ENCODE data around the gene P3H4. TPM values are rescaled to one million over a fixed set of nuclear protein-coding genes. Genes with fewer than 3 reads are reported as not detected.

The P3H4 gene
- total RNA-seq, 1 experiment from 2014 or later = 29.6 TPM

DNA sequence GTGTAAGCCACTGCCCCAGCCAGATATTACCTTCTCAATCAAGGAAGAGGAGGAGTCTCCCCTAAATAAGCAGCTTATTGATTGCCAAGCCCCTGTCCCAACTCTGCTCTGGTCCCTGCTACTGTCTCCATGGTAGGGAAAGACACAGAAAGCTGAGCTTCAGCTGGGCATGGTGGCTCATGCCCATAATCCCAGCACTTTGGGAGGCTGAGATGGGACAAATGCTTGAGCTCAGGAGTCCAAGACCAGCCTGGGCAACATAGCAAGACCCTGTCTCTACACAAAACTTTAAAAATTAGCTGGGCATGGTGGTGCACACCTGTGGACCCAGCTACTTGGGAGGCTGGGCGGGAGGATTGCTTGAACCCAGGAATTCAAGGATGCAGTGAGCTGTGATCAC, 31.8 kb downstream of the P3H4 start:
- Histone ChIP-seq H3K9ac (ENCODE audit: low read length) (no peak overlapping the region), H3K9me3 (ENCODE audit: low read length) (no peaks in the 10 kb centered on the region), H3K79me2 (ENCODE audit: low read length) (peaks cover 68% of the 10 kb centered on the region), H3K36me3 (ENCODE audit: low read depth, low read length) (no peaks in the 10 kb centered on the region; the same call in 1 of the 2 replicates), H3K27me3 (ENCODE audit: low read length) (no peaks in the 10 kb centered on the region), H3K27ac (ENCODE audit: low read length) (no peak overlapping the region), H2AFZ (ENCODE audit: low read length) (no peak overlapping the region), H3K4me3 (ENCODE audit: low read length) (no peak overlapping the region), H3K9me2 (replicated peaks; ENCODE audit: low read length) (no peaks in the 10 kb centered on the region), H3K4me2 (ENCODE audit: low read length) (no peak overlapping the region), H3K4me1 (ENCODE audit: insufficient read depth, low read length) (peaks cover 44% of the 10 kb centered on the region), H3F3A (ENCODE audit: low read length, unreplicated experiment) (no peaks in the 10 kb centered on the region), H4K20me1 (ENCODE audit: low read length) (peaks cover 41% of the 10 kb centered on the region)
- intact Hi-C loops (cut with micrococcal nuclease) = no loop called here
- TF ChIP-seq, protein P1, sequence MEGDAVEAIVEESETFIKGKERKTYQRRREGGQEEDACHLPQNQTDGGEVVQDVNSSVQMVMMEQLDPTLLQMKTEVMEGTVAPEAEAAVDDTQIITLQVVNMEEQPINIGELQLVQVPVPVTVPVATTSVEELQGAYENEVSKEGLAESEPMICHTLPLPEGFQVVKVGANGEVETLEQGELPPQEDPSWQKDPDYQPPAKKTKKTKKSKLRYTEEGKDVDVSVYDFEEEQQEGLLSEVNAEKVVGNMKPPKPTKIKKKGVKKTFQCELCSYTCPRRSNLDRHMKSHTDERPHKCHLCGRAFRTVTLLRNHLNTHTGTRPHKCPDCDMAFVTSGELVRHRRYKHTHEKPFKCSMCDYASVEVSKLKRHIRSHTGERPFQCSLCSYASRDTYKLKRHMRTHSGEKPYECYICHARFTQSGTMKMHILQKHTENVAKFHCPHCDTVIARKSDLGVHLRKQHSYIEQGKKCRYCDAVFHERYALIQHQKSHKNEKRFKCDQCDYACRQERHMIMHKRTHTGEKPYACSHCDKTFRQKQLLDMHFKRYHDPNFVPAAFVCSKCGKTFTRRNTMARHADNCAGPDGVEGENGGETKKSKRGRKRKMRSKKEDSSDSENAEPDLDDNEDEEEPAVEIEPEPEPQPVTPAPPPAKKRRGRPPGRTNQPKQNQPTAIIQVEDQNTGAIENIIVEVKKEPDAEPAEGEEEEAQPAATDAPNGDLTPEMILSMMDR (conservative IDR thresholded peaks at IDR 0.05; ENCODE audit: low read depth, low read length) = no peak
- TF ChIP-seq EZH2 (IDR thresholded peaks at IDR 0.05; ENCODE audit: low read length, unreplicated experiment) = no peak
- no peak for TF ChIP-seq EZH2phosphoT487 (IDR thresholded peaks at IDR 0.05; ENCODE audit: borderline replicate concordance, low read length)
- CTCF ChIA-PET = no interaction called here
- ATAC-seq (no peak), DNase-seq (no peak)
- BruUV-seq (replicated peaks) = no TSS peak
- POLR2A ChIA-PET (ENCODE audit: unreplicated experiment) = no interaction called here

DNA sequence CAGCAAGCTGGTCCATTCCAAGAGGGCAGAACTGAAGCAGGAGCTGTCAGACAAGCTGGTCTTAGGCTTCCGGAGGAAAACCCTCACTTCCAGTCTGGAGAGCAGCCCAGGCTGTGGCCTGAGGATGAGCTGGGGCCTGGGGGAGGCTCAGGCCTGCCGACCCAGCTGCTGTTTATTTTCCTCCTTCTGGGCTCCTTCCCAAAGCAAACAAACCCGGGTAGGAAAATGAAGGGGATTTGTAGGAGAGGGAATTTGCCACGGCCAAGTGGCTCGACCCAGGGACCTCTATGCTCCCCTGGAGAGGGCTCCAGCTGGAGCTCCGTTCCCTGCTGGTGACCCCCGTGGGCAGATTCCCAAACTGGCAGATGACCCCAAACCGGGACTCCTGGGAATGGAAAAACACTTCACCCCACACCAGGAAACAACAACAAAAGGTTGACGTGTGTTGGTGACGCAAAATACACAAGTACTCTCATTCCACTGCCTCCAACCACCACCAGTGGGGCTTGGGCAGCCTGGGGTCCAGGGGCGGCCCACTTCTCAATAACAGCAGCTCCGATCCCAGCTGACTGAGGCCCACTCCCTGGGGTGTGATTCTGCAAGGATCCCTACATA, 34.1 kb downstream of the P3H4 start:
- POLR2A ChIA-PET (ENCODE audit: unreplicated experiment) = interaction anchor here (1.0 to 1.5 kb wide), 3 partner anchors 8 to 89 kb away, joined by 3 to 8 read pairs (median 5); partner anchors contain the start of genes EIF1 and JUP
- DNase-seq = peak; percentile 92
- no TSS peak for BruUV-seq (replicated peaks)

More for the DNA sequence above, 34.1 kb downstream of the P3H4 start:
- H4K20me1 ChIP-seq (ENCODE audit: low read length) = peaks cover 21% of the 10 kb centered on the region
- peak overlapping the region; percentile 39; the same call in 1 of the 2 replicates for H3K4me3 ChIP-seq (ENCODE audit: low read length)
- H3K9me3 ChIP-seq (ENCODE audit: low read length) = no peaks in the 10 kb centered on the region
- peak overlapping the region; percentile 58 for H3K9ac ChIP-seq (ENCODE audit: low read length)
- no peaks in the 10 kb centered on the region for H3K27me3 ChIP-seq (ENCODE audit: low read length)
- peak overlapping the region; percentile 95 for H3K27ac ChIP-seq (ENCODE audit: low read length)
- intact Hi-C loops (cut with micrococcal nuclease) = no loop called here
- peaks cover 2% of the 10 kb centered on the region for H3K36me3 ChIP-seq (ENCODE audit: low read depth, low read length)
- peaks cover 50% of the 10 kb centered on the region for H3K4me1 ChIP-seq (ENCODE audit: insufficient read depth, low read length)
- ATAC-seq = peak; percentile 79
- CTCF ChIA-PET = interaction anchor here (0.8 to 1.4 kb wide), 3 partner anchors 9 to 24 kb away, joined by 4 to 5 read pairs (median 4); partner anchors contain the start of gene JUP
- peaks cover 56% of the 10 kb centered on the region for H3K79me2 ChIP-seq (ENCODE audit: low read length)
- H3K9me2 ChIP-seq (replicated peaks; ENCODE audit: low read length) = no peaks in the 10 kb centered on the region
- TF ChIP-seq, protein P1 (conservative IDR thresholded peaks at IDR 0.05; ENCODE audit: low read depth, low read length) = no peak
- TF ChIP-seq EZH2 (IDR thresholded peaks at IDR 0.05; ENCODE audit: low read length, unreplicated experiment) (no peak), EZH2phosphoT487 (IDR thresholded peaks at IDR 0.05; ENCODE audit: borderline replicate concordance, low read length) (no peak)
- no peak overlapping the region for H2AFZ ChIP-seq (ENCODE audit: low read length)
- peak overlapping the region; percentile 80 for H3K4me2 ChIP-seq (ENCODE audit: low read length)
- peaks cover 3% of the 10 kb centered on the region for H3F3A ChIP-seq (ENCODE audit: low read length, unreplicated experiment)
